Endothelial cell of umbilical vein (primary cell): ENCODE measurements around the gene C10orf67. TPM values are rescaled to one million over a fixed set of nuclear protein-coding genes. Genes with fewer than 3 reads are reported as not detected.

Source experiments
- BruUV-seq: library from RNA; stranded (reverse); fragments of 400-500 nt; replicated peaks from 2 replicates; lab custom pipeline; 2021; lab: Mats Ljungman, UMichigan
- CTCF ChIA-PET: fragments of 300-600, 350-600 bp; sonication (Branson Sonifier 250); formaldehyde crosslinking; loops from one replicate; lab custom pipeline; 2021; ENCODE audit warnings: antibody characterized with exemption, inconsistent platforms; lab: Charles Lee
- POLR2A ChIA-PET: fragments of 300-600, 350-600 bp; sonication (Branson Sonifier 250); formaldehyde crosslinking; loops from one replicate; lab custom pipeline; 2021; ENCODE audit warnings: antibody characterized with exemption, inconsistent platforms; lab: Charles Lee
- DNase-seq: peaks from one replicate; pipeline ENCODE4 v3.0.0-alpha.2; 2011; ENCODE audit warnings: low read depth, low spot score
- FAIRE-seq: peaks from 2 replicates; lab custom pipeline; 2011; peaks lifted over from hg19 to GRCh38; lab: Jason Lieb, UNC
- H2AFZ ChIP-seq: 2 replicates; pipeline ENCODE4 v1.6.0; 2012; ENCODE audit warnings: low read depth, low read length, control low read depth, inconsistent platforms
- H3K27ac ChIP-seq: 2 replicates; pipeline ENCODE4 v1.5.1; 2011; ENCODE audit warnings: low read depth, mild to moderate bottlenecking, control low read depth, low read length, moderate library complexity; ENCODE audit not compliant: insufficient read depth
- H3K27me3 ChIP-seq, 2 experiments: 2 replicates each; pipeline versions ENCODE4 v1.6.0 to v1.6.1; 2011; ENCODE audit warnings: low read length in 2 of 2, mixed read lengths in 1 of 2; ENCODE audit not compliant: control insufficient read depth in 2 of 2, insufficient read depth in 2 of 2
- H3K36me3 ChIP-seq, 2 experiments: 2 replicates in 1 of 2; 3 replicates in 1 of 2; pipeline ENCODE4 v1.5.1; 2011; ENCODE audit warnings: low read length in 2 of 2, mild to moderate bottlenecking in 1 of 2, moderate library complexity in 1 of 2; ENCODE audit not compliant: control insufficient read depth in 2 of 2, insufficient read depth in 2 of 2; ENCODE audit errors: extremely low read depth in 1 of 2
- H3K4me1 ChIP-seq: 3 replicates; pipeline ENCODE4 v1.5.1; 2011; ENCODE audit warnings: mild to moderate bottlenecking, low read length; ENCODE audit not compliant: control insufficient read depth, insufficient read depth; ENCODE audit errors: extremely low read depth
- H3K4me2 ChIP-seq: 2 replicates; pipeline ENCODE4 v1.6.1; 2011; ENCODE audit warnings: low read length, control low read depth, mixed read lengths; ENCODE audit not compliant: insufficient read depth
- H3K4me3 ChIP-seq, 3 experiments: fragments of 200-600 bp in 1 of 3; sonication (generic), shearing (Covaris generic) in 1 of 3; replicated peaks in 1 of 3; 2 replicates each; pipeline ENCODE4 v1.5.1; 2011 to 2016; ENCODE audit warnings: control low read depth in 3 of 3, low read length in 3 of 3, mild to moderate bottlenecking in 2 of 3, inconsistent platforms in 1 of 3, low read depth in 1 of 3, moderate library complexity in 1 of 3; ENCODE audit not compliant: insufficient read depth in 1 of 3
- H3K79me2 ChIP-seq: 2 replicates; pipeline ENCODE4 v1.6.0; 2012; ENCODE audit warnings: low read length, inconsistent platforms; ENCODE audit not compliant: control insufficient read depth, insufficient read depth
- H3K9ac ChIP-seq: replicated peaks from 2 replicates; pipeline ENCODE3; 2011; ENCODE audit warnings: low read length, control low read depth; ENCODE audit not compliant: insufficient read depth; ENCODE audit errors: extremely low read depth
- H3K9me1 ChIP-seq: replicated peaks from 3 replicates; pipeline ENCODE4 v1.6.0; 2011; ENCODE audit warnings: mild to moderate bottlenecking, low read length; ENCODE audit not compliant: control insufficient read depth, insufficient read depth; ENCODE audit errors: extremely low read depth
- H3K9me3 ChIP-seq: replicated peaks from 2 replicates; pipeline ENCODE4 v1.5.1; 2012; ENCODE audit warnings: low read length, inconsistent platforms; ENCODE audit not compliant: control insufficient read depth, insufficient read depth
- H4K20me1 ChIP-seq: replicated peaks from 2 replicates; pipeline ENCODE3; 2011; ENCODE audit warnings: mild to moderate bottlenecking, low read length; ENCODE audit not compliant: control insufficient read depth, insufficient read depth; ENCODE audit errors: extremely low read depth
- EZH2 ChIP-seq: IDR thresholded peaks from 2 replicates; pipeline ENCODE4 v1.6.1; 2012; ENCODE audit warnings: borderline replicate concordance, low read depth, mild to moderate bottlenecking, moderate library complexity, low read length, inconsistent platforms; ENCODE audit not compliant: severe bottlenecking
- FOS ChIP-seq: IDR thresholded peaks from 2 replicates; pipeline ENCODE4 v1.6.1; 2011; ENCODE audit warnings: mild to moderate bottlenecking, low read length, moderate library complexity, borderline replicate concordance; ENCODE audit not compliant: insufficient read depth
- GATA2 ChIP-seq: IDR thresholded peaks from 2 replicates; pipeline ENCODE4 v1.7.0; 2011; ENCODE audit warnings: low read depth, mild to moderate bottlenecking, moderate library complexity, mixed read lengths, low read length; ENCODE audit not compliant: insufficient read length, insufficient read depth
- JUN ChIP-seq: IDR thresholded peaks from 2 replicates; pipeline ENCODE4 v1.6.1; 2011; ENCODE audit warnings: borderline replicate concordance, low read depth; ENCODE audit not compliant: insufficient read length, insufficient read depth
- MYC ChIP-seq: IDR thresholded peaks from one replicate; pipeline ENCODE4 v1.6.1; 2011; ENCODE audit warnings: mild to moderate bottlenecking, low read depth, low read length
- POLR2A ChIP-seq: IDR thresholded peaks from 2 replicates; pipeline ENCODE4 v1.6.1; 2012; ENCODE audit warnings: low read depth, mild to moderate bottlenecking, control low read depth, low read length
- POLR2AphosphoS5 ChIP-seq: IDR thresholded peaks from 2 replicates; pipeline ENCODE4 v1.6.1; 2012; ENCODE audit warnings: low read depth, mild to moderate bottlenecking, control low read depth, low read length, moderate library complexity; ENCODE audit not compliant: insufficient read depth
- dilution Hi-C: fragments of 300-500 bp; cut with MboI; formaldehyde crosslinking; loops from one replicate; pipeline ENCODE4 v1.15.0; 2019; ENCODE audit warnings: low sequenced_read_pairs; ENCODE audit not compliant: extremely low pct_ligation_motif_present
- intact Hi-C: fragments of 100-400 bp; cut with micrococcal nuclease; formaldehyde crosslinking; loops from one replicate; pipeline ENCODE4 v1.10.0; 2022
- polyA plus RNA-seq, 4 experiments: library from polyadenylated mRNA; depleted of rRNA in 3 of 4; stranded (reverse) in 3 of 4; unstranded in 1 of 4; fragments of >200 nt; gene quantifications; 2 replicates each; pipeline versions ENCODE4 v1.2.1 to v1.2.3, GENCODE V29; 2011 to 2012; ENCODE audit warnings: missing spikeins in 1 of 4
- total RNA-seq: library from RNA; stranded (reverse); gene quantifications from 2 replicates; pipeline ENCODE4 v1.2.3, GENCODE V29; 2021
- TF ChIP-seq, protein P1 (sequence below): IDR thresholded peaks from 2 replicates; pipeline ENCODE4 v1.6.1; 2011; ENCODE audit not compliant: insufficient read depth, insufficient read length
- TF ChIP-seq, protein P2 (sequence below), 2 donors: IDR thresholded peaks; 1 replicate in 1 of 2; 2 replicates in 1 of 2; pipeline ENCODE4 v1.5.1; 2011; ENCODE audit warnings: low read length in 2 of 2, mild to moderate bottlenecking in 2 of 2, moderate library complexity in 2 of 2, control low read depth in 1 of 2, inconsistent platforms in 1 of 2, low read depth in 1 of 2; ENCODE audit not compliant: insufficient read depth in 1 of 2; ENCODE audit errors: extremely low read depth in 1 of 2

Gene C10orf67
- total and polyA plus RNA-seq, 2 donors (not counting 3 experiments of a cell fraction or from before 2014, with no cell fraction given) = not detected

GRCh38 chr10:23270531-23270930 lies 74.1 kb downstream of the C10orf67 start:
- no peak for DNase-seq
- dilution Hi-C loops = no loop called here
- no peaks in the 10 kb centered on the region for H3K9me1 ChIP-seq
- intact Hi-C loops = no loop called here
- H3K9me3 ChIP-seq = no peaks in the 10 kb centered on the region
- ChIA-PET CTCF (no interaction called here), POLR2A (no interaction called here)
- H3K27ac ChIP-seq = no peak overlapping the region
- TF ChIP-seq EZH2 = no peak
- TF ChIP-seq, protein P1, sequence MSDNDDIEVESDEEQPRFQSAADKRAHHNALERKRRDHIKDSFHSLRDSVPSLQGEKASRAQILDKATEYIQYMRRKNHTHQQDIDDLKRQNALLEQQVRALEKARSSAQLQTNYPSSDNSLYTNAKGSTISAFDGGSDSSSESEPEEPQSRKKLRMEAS = no peak
- no peak for TF ChIP-seq POLR2A
- no peak for TF ChIP-seq MYC
- no peak for TF ChIP-seq POLR2AphosphoS5
- TF ChIP-seq JUN = no peak
- TF ChIP-seq GATA2 = no peak
- no peak for TF ChIP-seq FOS
- TF ChIP-seq, protein P2, sequence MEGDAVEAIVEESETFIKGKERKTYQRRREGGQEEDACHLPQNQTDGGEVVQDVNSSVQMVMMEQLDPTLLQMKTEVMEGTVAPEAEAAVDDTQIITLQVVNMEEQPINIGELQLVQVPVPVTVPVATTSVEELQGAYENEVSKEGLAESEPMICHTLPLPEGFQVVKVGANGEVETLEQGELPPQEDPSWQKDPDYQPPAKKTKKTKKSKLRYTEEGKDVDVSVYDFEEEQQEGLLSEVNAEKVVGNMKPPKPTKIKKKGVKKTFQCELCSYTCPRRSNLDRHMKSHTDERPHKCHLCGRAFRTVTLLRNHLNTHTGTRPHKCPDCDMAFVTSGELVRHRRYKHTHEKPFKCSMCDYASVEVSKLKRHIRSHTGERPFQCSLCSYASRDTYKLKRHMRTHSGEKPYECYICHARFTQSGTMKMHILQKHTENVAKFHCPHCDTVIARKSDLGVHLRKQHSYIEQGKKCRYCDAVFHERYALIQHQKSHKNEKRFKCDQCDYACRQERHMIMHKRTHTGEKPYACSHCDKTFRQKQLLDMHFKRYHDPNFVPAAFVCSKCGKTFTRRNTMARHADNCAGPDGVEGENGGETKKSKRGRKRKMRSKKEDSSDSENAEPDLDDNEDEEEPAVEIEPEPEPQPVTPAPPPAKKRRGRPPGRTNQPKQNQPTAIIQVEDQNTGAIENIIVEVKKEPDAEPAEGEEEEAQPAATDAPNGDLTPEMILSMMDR (IDR thresholded peaks at IDR 0.05; ENCODE audit: extremely low read depth in 1 of 2, insufficient read depth in 1 of 2, low read depth in 1 of 2, low read length in 2 of 2) = no peak
- FAIRE-seq = no peak
- no peaks in the 10 kb centered on the region for H3K79me2 ChIP-seq
- no peaks in the 10 kb centered on the region for H4K20me1 ChIP-seq
- no peaks in the 10 kb centered on the region for H3K27me3 ChIP-seq
- no peak overlapping the region for H3K4me3 ChIP-seq
- no peak overlapping the region for H2AFZ ChIP-seq
- H3K9ac ChIP-seq = no peak overlapping the region
- no peak overlapping the region for H3K4me2 ChIP-seq
- H3K36me3 ChIP-seq = no peaks in the 10 kb centered on the region
- no peaks in the 10 kb centered on the region for H3K4me1 ChIP-seq
- BruUV-seq = no TSS peak
